T-cell (primary cell): ENCODE results near the gene MB. TPM values are rescaled to one million over a fixed set of nuclear protein-coding genes. Genes with fewer than 3 reads are reported as not detected.

Experiments used
- ATAC-seq, 4 experiments: fragments of 200-7000 bp in 3 of 4; fragments of 150-1000 bp in 1 of 4; cut with Tn5 transposase; replicated peaks in 1 of 4; 1 replicate in 3 of 4; 2 replicates in 1 of 4; pipeline ENCODE4 v1.10.0; 2021; ENCODE audit warnings: moderate library complexity in 3 of 4, mild to moderate bottlenecking in 2 of 4, moderate number of reproducible peaks in 1 of 4
- CTCF ChIA-PET, 2 donors: fragments of 300-600 bp; sonication (Branson Sonifier 250); formaldehyde crosslinking; loops; one replicate each; lab custom pipeline; 2022; ENCODE audit warnings: antibody characterized with exemption in 2 of 2; lab: Charles Lee
- POLR2A ChIA-PET, 2 donors: fragments of 300-600 bp; sonication (Branson Sonifier 250); formaldehyde crosslinking; loops; one replicate each; lab custom pipeline; 2022; ENCODE audit warnings: antibody characterized with exemption in 2 of 2; lab: Charles Lee
- DNase-seq, 35 experiments: peaks; one replicate each; pipeline versions ENCODE4 v3.0.0 to v3.0.0-alpha.2; 2013 to 2023
- H3K27ac ChIP-seq: one replicate; pipeline ENCODE4 v1.5.1; 2013; ENCODE audit warnings: low read length
- H3K27me3 ChIP-seq, 2 experiments: replicated peaks in 1 of 2; 1 replicate in 1 of 2; 2 replicates in 1 of 2; pipeline versions ENCODE4 v1.6.1 to v1.7.0; 2013; ENCODE audit warnings: low read length in 1 of 2, mixed read lengths in 1 of 2; ENCODE audit not compliant: control insufficient read depth in 2 of 2, insufficient read depth in 2 of 2; ENCODE audit errors: extremely low read depth in 1 of 2
- H3K36me3 ChIP-seq, 2 donors: 1 replicate in 1 of 2; 2 replicates in 1 of 2; pipeline versions ENCODE4 v1.6.1 to v1.7.0; 2013; ENCODE audit warnings: low read length in 1 of 2; ENCODE audit not compliant: control insufficient read depth in 2 of 2, insufficient read depth in 1 of 2; ENCODE audit errors: extremely low read depth in 1 of 2
- H3K4me1 ChIP-seq, 2 experiments: 1 replicate in 1 of 2; 2 replicates in 1 of 2; pipeline versions ENCODE4 v1.6.1 to v1.7.0; 2013; ENCODE audit warnings: low read length in 2 of 2, mixed read lengths in 1 of 2; ENCODE audit not compliant: insufficient read depth in 2 of 2, control insufficient read depth in 1 of 2; ENCODE audit errors: extremely low read depth in 1 of 2
- H3K4me3 ChIP-seq, 2 donors: 1 replicate in 1 of 2; 2 replicates in 1 of 2; pipeline versions ENCODE4 v1.5.1 to v1.7.0; 2013; ENCODE audit warnings: mild to moderate bottlenecking in 2 of 2, low read length in 1 of 2, moderate library complexity in 1 of 2; ENCODE audit not compliant: control insufficient read depth in 1 of 2; ENCODE audit errors: extremely low read depth in 1 of 2
- H3K9me3 ChIP-seq: 2 replicates; pipeline ENCODE4 v1.7.0; 2013
- H3K27ac Mint-ChIP-seq, 2 donors: one replicate each; pipeline ENCODE4 v1.8.0; 2020 to 2021; ENCODE audit warnings: mild to moderate bottlenecking in 2 of 2, mixed read lengths in 2 of 2
- H3K27me3 Mint-ChIP-seq, 2 donors: one replicate each; pipeline ENCODE4 v1.8.0; 2021 to 2022; ENCODE audit warnings: mixed read lengths in 2 of 2
- H3K36me3 Mint-ChIP-seq: one replicate; pipeline ENCODE4 v1.8.0; 2021; ENCODE audit warnings: mixed read lengths
- H3K4me1 Mint-ChIP-seq, 3 donors: one replicate each; pipeline ENCODE4 v1.8.0; 2020 to 2022; ENCODE audit warnings: mixed read lengths in 3 of 3, mild to moderate bottlenecking in 1 of 3
- H3K4me3 Mint-ChIP-seq, 3 donors: one replicate each; pipeline ENCODE4 v1.8.0; 2020 to 2022; ENCODE audit warnings: mild to moderate bottlenecking in 3 of 3, mixed read lengths in 3 of 3, moderate library complexity in 3 of 3
- H3K9me3 Mint-ChIP-seq, 3 donors: one replicate each; pipeline ENCODE4 v1.8.0; 2020 to 2022; ENCODE audit warnings: mixed read lengths in 3 of 3
- WGBS: methylation state at CpG from one replicate; pipeline ENCODE4 v1.1.5; 2013; ENCODE audit warnings: missing lambda C conversion rate; ENCODE audit not compliant: insufficient coverage; 5-methylcytosine and 5-hydroxymethylcytosine counted together
- total RNA-seq, 35 experiments: library from RNA in 6 of 35; stranded (reverse) in 6 of 35; fragments of 120-200 nt in 1 of 35; gene quantifications; one replicate each; pipeline versions ENCODE4 v1.2.1 to v1.2.4 and lab custom pipeline; 2013 to 2026

The MB gene
- total RNA-seq, 5 donors from 2014 or later (not counting 1 experiment from before 2014, with no cell fraction given), result not detected

GRCh38 chr22:35599364-35599763 lies 17.8 kb downstream of the MB start:
- no peak for ATAC-seq
- ChIA-PET POLR2A (no interaction called here), CTCF (no interaction called here)
- no peaks in the 10 kb centered on the region for H3K36me3 Mint-ChIP-seq
- Histone ChIP-seq H3K4me3 (no peak overlapping the region), H3K27me3 (peaks cover 0 to 7% of the 10 kb centered on the region in 2 experiments), H3K4me1 (no peaks in the 10 kb centered on the region), H3K27ac (no peak overlapping the region), H3K36me3 (no peaks in the 10 kb centered on the region), H3K9me3 (no peaks in the 10 kb centered on the region)
- H3K4me3 Mint-ChIP-seq, result no peak overlapping the region
- H3K27ac Mint-ChIP-seq, result no peak overlapping the region
- peaks cover 0 to 3% of the 10 kb centered on the region in 2 donors for H3K27me3 Mint-ChIP-seq
- no peak for DNase-seq
- H3K9me3 Mint-ChIP-seq, result no peaks in the 10 kb centered on the region
- no peaks in the 10 kb centered on the region for H3K4me1 Mint-ChIP-seq
- 90% methylated on average over 2 of the region's 4 CpGs for WGBS

DNA sequence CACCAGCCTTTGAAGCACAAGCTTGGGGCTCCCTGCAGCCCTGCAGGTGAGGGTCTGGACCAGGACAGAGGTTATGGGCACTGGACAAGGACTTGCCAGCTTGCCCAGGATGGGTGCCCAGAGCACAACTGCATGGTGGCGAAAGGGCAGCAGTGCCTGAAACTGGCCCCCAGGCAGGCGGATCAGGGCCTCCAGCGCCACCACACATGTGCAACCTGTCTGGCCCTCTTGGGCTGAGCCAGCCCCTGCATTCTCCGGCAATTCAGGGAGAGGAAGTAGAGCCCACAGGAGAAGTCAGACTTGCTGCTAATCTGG lies 18.8 kb downstream of the MB start:
- POLR2A ChIA-PET, result no interaction called here
- no peaks in the 10 kb centered on the region for H3K4me1 Mint-ChIP-seq
- no peak overlapping the region for H3K27ac Mint-ChIP-seq

GRCh38 chr22:35597692-35598395 lies 19.3 kb downstream of the MB start:
- no peak overlapping the region for H3K4me3 Mint-ChIP-seq
- CTCF ChIA-PET, result no interaction called here
- H3K27me3 Mint-ChIP-seq, result peaks cover 2 to 7% of the 10 kb centered on the region in 2 donors
- ATAC-seq (no peak), DNase-seq (no peak)
- POLR2A ChIA-PET, result no interaction called here
- Histone ChIP-seq H3K27me3 (peaks cover 0 to 9% of the 10 kb centered on the region in 2 experiments), H3K4me3 (no peak overlapping the region), H3K36me3 (no peaks in the 10 kb centered on the region), H3K4me1 (no peaks in the 10 kb centered on the region), H3K27ac (no peak overlapping the region), H3K9me3 (no peaks in the 10 kb centered on the region)
- no peaks in the 10 kb centered on the region for H3K9me3 Mint-ChIP-seq
- no peaks in the 10 kb centered on the region for H3K4me1 Mint-ChIP-seq
- 84% methylated on average over 15 of the region's 16 CpGs for WGBS
- no peak overlapping the region for H3K27ac Mint-ChIP-seq
- no peaks in the 10 kb centered on the region for H3K36me3 Mint-ChIP-seq

More for the DNA sequence above, 18.8 kb downstream of the MB start:
- no peak for DNase-seq
- Histone ChIP-seq H3K36me3 (no peaks in the 10 kb centered on the region), H3K27me3 (peaks cover 0 to 9% of the 10 kb centered on the region in 2 experiments), H3K27ac (no peak overlapping the region), H3K4me3 (no peak overlapping the region), H3K4me1 (no peaks in the 10 kb centered on the region), H3K9me3 (no peaks in the 10 kb centered on the region)
- Mint-ChIP-seq H3K4me3 (no peak overlapping the region), H3K36me3 (no peaks in the 10 kb centered on the region), H3K27me3 (peaks cover 2 to 3% of the 10 kb centered on the region in 2 donors), H3K9me3 (no peaks in the 10 kb centered on the region)
- 95% methylated on average over 4 of the region's 4 CpGs for WGBS
- ATAC-seq, result no peak
- CTCF ChIA-PET, result no interaction called here

DNA sequence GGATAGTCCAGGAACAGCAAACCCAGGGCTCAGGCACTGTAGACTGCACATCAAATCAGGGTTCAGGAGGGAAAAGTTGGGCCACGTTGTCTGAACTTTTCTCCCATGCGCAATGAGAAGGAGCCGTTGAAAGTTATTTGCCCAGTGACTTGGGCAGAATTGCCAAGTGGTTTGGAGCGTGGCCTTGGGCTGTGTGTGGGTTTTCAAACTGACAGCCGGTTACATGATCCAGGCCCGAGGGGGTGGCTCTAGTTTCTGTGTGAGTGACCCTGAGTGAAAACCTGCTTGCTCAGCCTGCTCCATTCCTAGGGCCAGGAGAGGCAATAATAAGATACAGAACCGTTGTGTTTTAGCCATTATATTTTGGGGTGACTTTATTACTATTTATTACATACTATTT lies 20.3 kb downstream of the MB start:
- no peaks in the 10 kb centered on the region for H3K4me1 Mint-ChIP-seq
- Histone ChIP-seq H3K36me3 (no peaks in the 10 kb centered on the region), H3K27me3 (peaks cover 0 to 18% of the 10 kb centered on the region in 2 experiments), H3K4me1 (no peaks in the 10 kb centered on the region), H3K9me3 (no peaks in the 10 kb centered on the region), H3K4me3 (no peak overlapping the region), H3K27ac (no peak overlapping the region)
- no peaks in the 10 kb centered on the region for H3K9me3 Mint-ChIP-seq
- ChIA-PET POLR2A (no interaction called here), CTCF (no interaction called here)
- no peaks in the 10 kb centered on the region for H3K36me3 Mint-ChIP-seq
- H3K27ac Mint-ChIP-seq, result no peak overlapping the region
- H3K27me3 Mint-ChIP-seq, result peaks cover 2 to 10% of the 10 kb centered on the region in 2 donors
- no peak for DNase-seq
- no peak for ATAC-seq
- 94% methylated on average over 4 of the region's 7 CpGs for WGBS
- no peak overlapping the region for H3K4me3 Mint-ChIP-seq

- Mint-ChIP-seq H3K4me3 (no peak overlapping the region), H3K27me3 (peaks cover 2 to 10% of the 10 kb centered on the region in 2 donors), H3K9me3 (no peaks in the 10 kb centered on the region), H3K36me3 (no peaks in the 10 kb centered on the region), H3K4me1 (no peaks in the 10 kb centered on the region), H3K27ac (no peak overlapping the region)
- no peak for DNase-seq
- no peak for ATAC-seq
- CTCF ChIA-PET, result no interaction called here
- Histone ChIP-seq H3K4me1 (no peaks in the 10 kb centered on the region), H3K27me3 (peaks cover 0 to 27% of the 10 kb centered on the region in 2 experiments), H3K4me3 (no peak overlapping the region), H3K36me3 (no peaks in the 10 kb centered on the region), H3K9me3 (no peaks in the 10 kb centered on the region), H3K27ac (no peak overlapping the region)
- WGBS, result 86% methylated on average over 3 of the region's 5 CpGs
- POLR2A ChIA-PET, result no interaction called here
These were observed 22.4 kb downstream of the MB start for GRCh38 chr22:35594686-35595085.

DNA sequence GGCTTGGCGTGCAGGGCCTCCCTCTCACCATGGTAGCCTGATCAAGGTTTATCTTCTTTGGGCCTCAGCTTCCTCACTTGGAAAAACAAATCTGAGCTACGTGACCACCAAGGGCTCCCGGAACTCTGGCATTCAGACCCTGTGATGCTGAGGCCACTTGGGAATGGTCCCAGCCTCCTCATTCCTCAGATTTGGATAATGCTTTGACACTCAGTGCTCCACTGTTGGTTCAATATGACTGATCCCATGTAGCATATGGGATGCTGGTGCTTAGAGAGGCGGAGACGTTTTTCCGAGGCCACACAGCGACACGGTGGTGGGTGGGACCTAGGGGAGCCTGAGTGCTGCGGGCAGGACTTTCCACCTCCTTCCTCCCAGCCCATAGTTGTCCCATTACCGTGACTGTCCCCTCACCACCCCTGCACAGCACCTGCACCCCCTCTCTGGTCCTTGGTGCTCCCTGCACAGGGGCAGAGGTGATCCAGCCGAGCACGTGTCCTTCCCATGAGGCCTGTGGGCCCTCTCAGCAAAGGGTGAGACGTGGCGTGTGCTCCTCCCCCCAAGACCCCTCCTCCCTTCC lies 23.1 kb downstream of the MB start:
- no peaks in the 10 kb centered on the region for H3K4me1 ChIP-seq
- ChIA-PET CTCF (no interaction called here), POLR2A (no interaction called here)
- Mint-ChIP-seq H3K4me3 (no peak overlapping the region), H3K4me1 (no peaks in the 10 kb centered on the region), H3K27ac (no peak overlapping the region), H3K27me3 (peaks cover 2 to 10% of the 10 kb centered on the region in 2 donors), H3K9me3 (no peaks in the 10 kb centered on the region), H3K36me3 (no peaks in the 10 kb centered on the region)
- no peaks in the 10 kb centered on the region for H3K9me3 ChIP-seq
- WGBS, result 82% methylated on average over 8 of the region's 14 CpGs
- no peak overlapping the region for H3K27ac ChIP-seq
- peaks cover 0 to 32% of the 10 kb centered on the region in 2 experiments for H3K27me3 ChIP-seq
- ATAC-seq, result no peak
- no peaks in the 10 kb centered on the region for H3K36me3 ChIP-seq
- no peak overlapping the region for H3K4me3 ChIP-seq
- DNase-seq, result no peak
